K562 (cell line): ENCODE results near the gene TEX14.

Source experiments
- ETV5 ChIP-seq: sonication (generic); formaldehyde crosslinking; IDR thresholded peaks from 2 replicates; pipeline ENCODE4 v1.4.0; 2020; ENCODE audit warnings: low read depth, mild to moderate bottlenecking, missing genetic modification reagents
- ZNF24 ChIP-seq: fragments of 450-650 bp; IDR thresholded peaks from 2 replicates; pipeline ENCODE4 v1.6.1; 2016

GRCh38 chr17:58664302-58664701 is 27.5 kb downstream of the TEX14 start:
- TF ChIP-seq ZNF24 (no peak), ETV5 (CRISPR knock-in tag) (no peak)
